ENCODE results near the gene CPNE5.
A peak's percentile ranks its signal among the peaks of the same experiment; 100 is the strongest.

The CPNE5 gene

DNA sequence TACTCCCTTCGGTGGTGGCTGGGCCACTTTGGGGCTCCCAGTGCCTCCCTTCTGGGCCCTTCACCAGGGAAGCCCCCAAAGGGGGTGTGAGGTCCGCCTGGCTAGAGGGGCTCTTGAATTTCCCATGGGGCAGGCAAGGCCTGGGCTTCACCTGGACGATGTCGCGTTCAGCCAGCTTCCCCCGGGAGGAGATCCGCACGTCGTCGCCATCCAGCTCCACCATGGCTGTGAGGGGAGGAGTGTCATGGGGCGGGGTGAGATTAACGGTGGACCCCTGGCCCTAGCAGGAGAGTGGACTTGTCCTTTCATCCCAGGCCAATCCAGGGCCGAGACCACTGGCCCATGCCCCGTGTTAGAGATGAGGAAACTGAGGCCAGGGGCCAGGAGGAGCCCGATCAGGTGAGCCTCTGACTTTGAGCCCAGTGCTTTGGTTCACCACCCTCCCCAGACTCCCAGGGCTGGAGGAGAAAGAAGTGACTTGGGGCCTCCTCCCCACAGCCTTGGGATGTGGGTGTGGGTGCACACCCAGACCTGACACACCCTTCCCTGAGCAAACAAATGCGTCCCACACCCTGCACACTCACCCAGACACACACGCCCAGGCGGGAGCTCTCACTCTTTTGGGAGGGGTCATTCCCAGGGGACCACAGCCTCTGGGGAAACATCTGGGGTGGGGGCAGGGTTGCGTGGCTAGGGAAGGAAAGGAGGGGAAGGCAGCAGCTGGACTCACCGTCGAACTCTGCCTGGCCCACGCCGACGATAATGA lies 95.5 kb downstream of the CPNE5 start:
- no peak for DNase-seq (ENCODE audit: low spot score)

DNA sequence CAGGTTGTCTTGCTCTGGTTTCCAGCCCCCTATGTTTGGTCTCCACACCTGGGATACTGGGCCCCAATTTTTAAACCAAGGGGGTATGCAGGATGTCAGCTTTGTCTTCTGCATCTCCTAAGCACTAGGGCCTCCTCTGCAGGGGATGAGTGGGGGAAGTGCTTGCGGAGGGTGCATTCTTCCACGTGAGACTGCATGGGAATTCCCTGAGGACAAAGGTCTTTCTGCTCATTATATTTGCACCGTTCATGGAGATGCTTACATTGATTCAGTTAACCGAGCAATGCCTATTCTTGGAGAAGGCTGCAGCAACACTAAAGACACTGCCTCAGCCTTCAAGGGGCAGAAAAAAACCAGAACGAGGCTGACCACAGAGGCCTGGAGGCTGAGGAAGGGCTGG lies 96.2 kb downstream of the CPNE5 start:
- DNase-seq (ENCODE audit: low spot score) = no peak

DNA sequence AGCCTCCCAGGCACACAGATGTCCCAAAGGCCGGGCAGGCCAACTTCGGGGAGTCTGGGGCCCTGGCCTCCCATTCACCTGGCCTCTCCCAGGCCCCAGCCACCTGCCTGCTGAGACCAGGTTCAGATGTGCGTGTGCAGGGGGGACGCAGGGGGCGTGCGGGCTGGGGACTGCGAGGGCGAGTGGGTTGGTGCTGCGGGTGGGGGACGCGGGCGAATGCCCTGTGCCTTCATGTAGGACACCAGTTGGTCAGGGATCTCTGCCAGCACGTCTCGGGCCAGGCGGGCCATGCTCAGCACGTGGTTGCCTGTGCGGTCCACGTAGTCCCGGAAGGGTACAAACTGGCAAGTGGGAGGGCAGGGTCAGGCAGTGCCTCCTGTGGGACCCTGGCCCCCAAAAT lies 97.1 kb downstream of the CPNE5 start:
- no peak for DNase-seq (ENCODE audit: low spot score)

- no peak for DNase-seq (ENCODE audit: low spot score)
These were observed 98.4 kb downstream of the CPNE5 start for GRCh38 chr6:36740818-36741179.

DNA sequence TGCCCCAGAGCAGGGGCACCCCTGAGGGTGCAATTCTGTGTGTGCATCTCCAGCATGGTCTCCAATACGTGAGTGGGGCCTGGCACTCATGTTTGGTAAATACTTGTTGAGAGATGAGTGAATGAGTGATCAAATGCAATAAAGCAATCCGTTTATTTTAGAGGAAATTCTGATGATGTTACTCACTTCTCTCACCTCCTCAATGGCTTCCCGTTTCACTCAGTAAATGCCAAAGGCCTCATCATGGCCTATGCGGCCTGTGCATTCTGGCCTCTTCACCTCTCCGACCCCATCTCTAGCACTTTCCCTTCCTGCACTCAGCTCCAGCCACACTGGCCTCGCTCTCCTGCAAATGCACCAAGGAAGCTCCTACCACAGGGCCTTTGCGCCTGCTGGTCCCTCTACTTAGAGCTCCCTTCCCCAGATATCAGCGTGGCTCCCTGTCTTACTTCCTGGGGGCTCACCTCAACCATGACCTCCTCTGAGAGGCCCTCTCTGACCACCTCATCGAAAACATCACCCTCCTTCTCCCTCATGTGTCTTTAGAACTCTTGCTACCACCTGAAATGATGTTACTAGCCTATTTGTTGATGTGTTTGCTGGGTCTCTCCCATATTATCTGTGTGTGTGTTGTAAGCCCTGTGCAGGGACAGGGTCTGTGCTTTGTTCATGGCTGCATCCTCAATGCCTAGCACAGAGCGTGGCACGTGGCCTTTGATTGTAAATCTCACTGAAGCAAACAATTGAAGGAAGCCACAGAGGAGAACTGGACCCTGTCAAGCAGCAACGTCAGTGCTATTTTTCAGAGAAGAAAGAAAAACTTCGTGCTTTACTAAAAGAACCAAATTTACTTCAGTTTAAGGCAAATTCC lies 99.1 kb downstream of the CPNE5 start:
- DNase-seq (ENCODE audit: low spot score) = peak; percentile 61

DNA sequence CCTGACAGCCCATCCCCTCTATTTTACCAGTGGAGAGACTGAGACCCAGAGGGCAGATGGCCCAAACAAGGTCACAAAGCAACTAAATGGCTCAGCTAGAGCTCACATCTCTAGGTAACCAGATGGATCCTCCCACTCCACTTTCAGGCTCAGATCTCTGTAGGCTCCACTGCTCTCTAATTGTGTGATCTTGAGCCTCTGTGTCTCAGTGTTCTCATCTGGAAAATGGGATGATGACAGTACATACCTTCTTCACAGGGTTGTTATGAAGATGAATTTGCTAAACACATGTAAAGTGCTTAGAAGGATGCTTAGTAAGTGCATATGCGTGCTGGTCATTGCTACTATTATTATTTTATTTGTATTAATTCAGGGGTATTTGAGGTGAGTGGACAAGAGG lies 101.1 kb downstream of the CPNE5 start:
- DNase-seq (ENCODE audit: low spot score) = no peak

DNA sequence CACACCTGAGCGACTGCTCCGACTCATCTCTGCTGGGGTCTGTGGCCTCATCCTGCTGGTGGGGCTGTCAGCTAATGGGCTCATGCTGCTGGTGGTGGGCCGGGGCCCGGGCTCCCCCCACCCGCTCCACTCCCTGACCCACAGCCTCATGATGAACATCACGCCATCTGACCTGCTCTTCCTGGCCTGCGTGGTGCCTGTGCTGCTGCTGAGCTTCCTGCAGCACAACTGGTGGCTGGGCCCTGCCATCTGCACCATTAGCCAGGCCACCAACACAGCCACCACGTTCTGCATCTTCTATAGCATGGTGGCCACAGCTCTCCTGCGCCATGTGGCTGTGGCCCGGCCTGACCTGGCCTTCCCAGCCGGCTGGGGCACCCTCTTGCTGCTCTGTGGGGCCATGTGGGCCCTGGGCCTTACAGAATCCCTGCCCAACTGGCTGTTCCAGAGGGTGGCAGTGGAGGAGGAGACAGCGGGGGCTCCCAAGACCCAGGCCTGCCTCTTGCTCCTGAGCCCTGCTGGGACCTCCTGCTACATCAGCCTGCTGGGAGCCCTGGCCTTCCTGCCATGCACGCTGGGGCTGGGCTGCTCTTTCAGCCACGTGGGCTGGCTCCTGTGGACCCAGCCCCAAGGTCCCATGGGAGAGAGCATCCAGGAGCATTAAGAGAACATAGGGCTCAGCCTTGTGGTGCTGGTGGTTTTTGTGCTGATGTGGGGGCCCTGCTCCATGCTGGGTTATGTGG lies 102.0 kb downstream of the CPNE5 start:
- DNase-seq (ENCODE audit: low spot score) = no peak

DNA sequence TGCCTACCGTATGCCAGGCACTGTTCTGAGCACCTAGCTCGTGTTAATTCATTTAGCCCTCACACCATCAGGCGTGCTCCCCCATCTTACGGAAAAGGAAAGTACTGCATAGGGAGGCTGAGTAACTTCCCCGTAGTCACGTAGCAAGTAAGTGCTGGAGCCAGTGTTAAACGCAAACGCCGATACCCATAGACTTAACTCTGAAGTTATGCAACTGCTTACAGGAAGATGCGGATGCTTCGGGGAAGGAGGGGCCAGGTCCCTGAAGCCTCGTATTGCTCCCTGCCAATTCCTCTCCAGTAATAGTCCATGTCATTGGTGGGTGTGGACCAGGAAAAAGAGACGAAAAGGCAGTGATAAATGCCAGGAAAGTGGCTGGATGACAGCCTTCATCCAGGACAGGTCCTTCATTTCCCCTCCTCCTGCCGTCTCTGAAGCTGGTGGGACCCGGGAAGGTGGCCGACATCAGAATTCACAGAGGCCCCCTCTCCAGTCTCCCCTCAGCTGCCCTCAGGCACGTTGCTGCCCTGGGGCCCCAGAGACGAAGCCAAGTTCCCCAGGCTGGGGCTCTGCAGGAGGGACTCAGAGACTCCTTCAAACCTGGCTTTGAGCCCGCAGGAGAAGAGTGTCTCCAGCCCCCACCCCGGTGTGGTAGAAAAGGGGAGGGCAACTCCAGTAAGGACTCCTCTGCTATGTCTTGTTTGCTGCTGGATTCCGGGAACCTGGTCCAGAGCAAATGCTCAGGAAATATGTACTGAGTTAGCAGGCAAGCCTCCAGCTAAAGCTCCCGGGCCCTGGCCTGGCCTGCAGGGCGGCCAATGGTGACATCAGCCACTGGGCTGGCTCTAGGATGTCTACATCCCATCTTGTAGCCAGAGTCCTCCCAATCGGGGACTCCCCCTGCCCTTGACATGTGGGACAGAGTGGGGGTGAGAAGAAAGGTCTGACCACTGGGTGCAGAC lies 103.9 kb downstream of the CPNE5 start:
- DNase-seq (ENCODE audit: low spot score) = peak; percentile 84

- no peak for DNase-seq (ENCODE audit: low spot score)
These were observed 104.7 kb downstream of the CPNE5 start for GRCh38 chr6:36734486-36735060.

DNA sequence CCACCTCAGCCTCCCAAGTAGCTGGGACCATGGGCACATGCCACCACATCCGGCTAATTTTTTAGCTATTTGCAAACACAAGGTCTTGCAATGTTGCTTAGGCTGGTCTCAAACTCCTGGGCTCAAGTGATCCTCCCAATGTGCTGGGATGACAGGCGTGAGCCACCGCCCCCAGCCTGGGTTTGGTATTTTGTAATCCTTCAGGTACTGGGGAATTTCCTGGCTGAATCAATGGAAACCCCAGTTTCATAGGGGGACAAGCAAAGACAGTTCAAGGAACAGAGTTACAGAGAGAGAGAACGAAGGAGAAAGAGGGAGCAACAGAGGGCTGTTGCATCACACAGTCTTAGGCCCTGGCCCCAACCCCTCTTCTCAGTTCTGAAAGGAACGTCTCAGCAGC lies 105.9 kb downstream of the CPNE5 start:
- no peak for DNase-seq (ENCODE audit: low spot score)

- no peak for DNase-seq (ENCODE audit: low spot score)
These were observed 107.5 kb downstream of the CPNE5 start for GRCh38 chr6:36731622-36732310.

GRCh38 chr6:36730424-36731380 lies 108.5 kb downstream of the CPNE5 start:
- DNase-seq (ENCODE audit: low spot score) = no peak

GRCh38 chr6:36729161-36729524 lies 110.1 kb downstream of the CPNE5 start:
- DNase-seq (ENCODE audit: low spot score) = no peak

DNA sequence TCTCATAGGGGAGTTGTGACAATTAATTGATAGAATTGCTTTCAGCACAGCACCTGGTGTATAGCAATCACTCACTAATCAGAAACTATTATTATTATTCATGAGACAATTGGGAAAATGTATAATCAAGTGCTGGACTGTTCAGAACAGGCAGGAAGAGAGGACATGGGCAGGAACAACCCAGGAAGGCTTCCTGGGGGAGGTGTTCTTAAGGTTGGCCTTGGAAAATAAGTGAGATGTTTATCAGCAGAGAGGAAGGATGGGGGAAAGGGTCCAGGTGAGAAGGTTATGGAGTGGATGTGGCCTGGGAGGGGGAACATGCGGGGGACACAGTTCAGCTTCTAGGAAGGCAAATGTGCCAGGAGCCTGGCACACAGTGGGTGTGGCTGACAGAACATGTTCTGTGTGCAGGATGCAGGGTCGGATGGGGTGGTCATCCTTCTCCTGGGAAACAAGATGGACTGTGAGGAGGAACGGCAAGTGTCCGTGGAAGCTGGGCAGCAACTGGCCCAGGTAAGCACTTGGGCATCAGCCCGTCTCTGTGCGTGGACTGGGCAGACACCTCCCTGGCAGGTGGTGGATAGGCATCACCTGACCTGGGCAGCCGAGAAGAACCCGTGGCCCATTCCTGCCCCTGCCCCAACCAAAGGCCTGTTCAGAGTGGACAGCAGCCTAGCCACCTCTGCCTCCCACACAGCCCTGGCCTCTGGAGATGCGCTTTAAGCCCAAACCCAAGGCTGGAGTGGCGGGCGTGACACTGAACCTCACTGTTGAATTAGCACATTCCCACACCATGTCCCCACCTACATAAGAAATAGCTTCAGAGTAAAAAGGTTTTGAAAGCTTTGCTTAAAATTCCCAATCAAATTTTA lies 110.7 kb downstream of the CPNE5 start:
- no peak for DNase-seq (ENCODE audit: low spot score)

GRCh38 chr6:36727505-36728021 lies 111.7 kb downstream of the CPNE5 start:
- no peak for DNase-seq (ENCODE audit: low spot score)

GRCh38 chr6:36725581-36725980 lies 113.7 kb downstream of the CPNE5 start:
- DNase-seq (ENCODE audit: low spot score) = no peak

GRCh38 chr6:36724514-36725390 lies 114.5 kb downstream of the CPNE5 start:
- DNase-seq (ENCODE audit: low spot score) = peak; percentile 84

Measured in AG08396 (cell line).